H1 (cell line): Measurements from ENCODE around the gene IFI30. TPM values are rescaled to one million over a fixed set of nuclear protein-coding genes. Genes with fewer than 3 reads are reported as not detected.

Experiments used
- CTCF ChIA-PET: fragments of 300-600 bp; sonication (Branson Sonifier 250); formaldehyde crosslinking; loops from one replicate; lab custom pipeline; 2021; ENCODE audit not compliant: partially characterized antibody; lab: Charles Lee
- POLR2A ChIA-PET: fragments of 300-600 bp; sonication (Branson Sonifier 250); formaldehyde crosslinking; loops from one replicate; lab custom pipeline; 2021; ENCODE audit warnings: inconsistent platforms; ENCODE audit not compliant: partially characterized antibody; lab: Charles Lee
- DNase-seq, 2 experiments: peaks; one replicate each; pipeline versions ENCODE4 v3.0.0 to v3.0.0-alpha.2; 2010 to 2022; ENCODE audit warnings: low spot score in 2 of 2, low read depth in 1 of 2, mixed read lengths in 1 of 2
- FAIRE-seq: peaks from 2 replicates; lab custom pipeline; 2011; peaks lifted over from hg19 to GRCh38; lab: Jason Lieb, UNC
- H2AFZ ChIP-seq: 2 replicates; pipeline ENCODE4 v1.8.1; 2012; ENCODE audit warnings: low read length, inconsistent platforms
- H2AK5ac ChIP-seq: 2 replicates; pipeline ENCODE4 v1.6.1; 2013; ENCODE audit warnings: low read depth, low read length
- H2BK120ac ChIP-seq: replicated peaks from 2 replicates; pipeline ENCODE3; 2013; ENCODE audit warnings: low read depth, low read length, inconsistent platforms
- H2BK12ac ChIP-seq: 2 replicates; pipeline ENCODE4 v1.6.1; 2013; ENCODE audit warnings: low read depth, low read length
- H2BK15ac ChIP-seq: 2 replicates; pipeline ENCODE4 v1.6.1; 2013; ENCODE audit warnings: low read length
- H2BK20ac ChIP-seq: 2 replicates; pipeline ENCODE4 v1.6.1; 2013; ENCODE audit warnings: low read length
- H2BK5ac ChIP-seq: 2 replicates; pipeline ENCODE4 v1.6.1; 2013; ENCODE audit warnings: low read depth, low read length
- H3K14ac ChIP-seq: 2 replicates; pipeline ENCODE4 v1.6.1; 2013; ENCODE audit warnings: inconsistent platforms; ENCODE audit not compliant: insufficient read length
- H3K18ac ChIP-seq: 2 replicates; pipeline ENCODE4 v1.6.1; 2013; ENCODE audit warnings: low read length; ENCODE audit errors: extremely low read depth
- H3K23ac ChIP-seq: 2 replicates; pipeline ENCODE4 v1.6.1; 2013; ENCODE audit warnings: inconsistent platforms; ENCODE audit not compliant: insufficient read length
- H3K23me2 ChIP-seq: 2 replicates; pipeline ENCODE4 v1.6.1; 2013; ENCODE audit warnings: low read depth, low read length
- H3K27ac ChIP-seq: 2 replicates; pipeline ENCODE4 v1.6.1; 2011; ENCODE audit warnings: low read depth, low read length, inconsistent platforms
- H3K27me3 ChIP-seq, 4 experiments: replicated peaks in 1 of 4; 1 replicate in 1 of 4; 2 replicates in 3 of 4; pipeline versions ENCODE4 v1.6.1 to v1.8.1; 2011 to 2013; ENCODE audit warnings: low read length in 3 of 4, mild to moderate bottlenecking in 3 of 4, inconsistent platforms in 2 of 4, mixed read lengths in 2 of 4, moderate library complexity in 1 of 4; ENCODE audit not compliant: control insufficient read depth in 3 of 4, insufficient read depth in 3 of 4; ENCODE audit errors: extremely low read depth in 1 of 4
- H3K36me3 ChIP-seq, 4 experiments: 2 replicates each; pipeline versions ENCODE4 v1.6.1 to v1.8.1; 2011 to 2013; ENCODE audit warnings: mild to moderate bottlenecking in 4 of 4, low read length in 3 of 4, moderate library complexity in 2 of 4, control low read depth in 1 of 4, inconsistent platforms in 1 of 4; ENCODE audit not compliant: insufficient read depth in 4 of 4, control insufficient read depth in 2 of 4
- H3K4ac ChIP-seq: replicated peaks from 2 replicates; pipeline ENCODE3; 2013; ENCODE audit warnings: low read length, low read depth, mixed read lengths, inconsistent platforms; ENCODE audit not compliant: insufficient read length
- H3K4me1 ChIP-seq, 4 experiments: replicated peaks in 1 of 4; 1 replicate in 1 of 4; 2 replicates in 3 of 4; pipeline versions ENCODE4 v1.6.1 to v1.8.1; 2011 to 2013; ENCODE audit warnings: low read length in 3 of 4, inconsistent platforms in 2 of 4, mixed read lengths in 1 of 4; ENCODE audit not compliant: insufficient read depth in 4 of 4, control insufficient read depth in 3 of 4
- H3K4me2 ChIP-seq, 2 experiments: 2 replicates each; pipeline versions ENCODE4 v1.6.1 to v1.8.1; 2011 to 2013; ENCODE audit warnings: low read depth in 2 of 2, low read length in 2 of 2, control low read depth in 1 of 2, inconsistent platforms in 1 of 2, mild to moderate bottlenecking in 1 of 2; ENCODE audit not compliant: insufficient read depth in 1 of 2
- H3K4me3 ChIP-seq, 4 experiments: fragments of 200-600, 300-600 bp in 1 of 4; sonication (generic), shearing (Covaris generic), sonication (Bioruptor Twin) in 1 of 4; 2 replicates each; pipeline versions ENCODE4 v1.5.1 to v1.8.1; 2011 to 2016; ENCODE audit warnings: low read length in 4 of 4, low read depth in 3 of 4, control low read depth in 2 of 4, inconsistent platforms in 2 of 4, mild to moderate bottlenecking in 2 of 4, mixed read lengths in 1 of 4, moderate library complexity in 1 of 4; ENCODE audit not compliant: insufficient read depth in 2 of 4; ENCODE audit errors: extremely low read depth in 1 of 4
- H3K56ac ChIP-seq: replicated peaks from 2 replicates; pipeline ENCODE3; 2013; ENCODE audit warnings: low read depth, mild to moderate bottlenecking, mixed read lengths, low read length, inconsistent platforms; ENCODE audit not compliant: insufficient read length
- H3K79me1 ChIP-seq: 2 replicates; pipeline ENCODE4 v1.6.1; 2013; ENCODE audit warnings: low read depth, low read length, control low read depth
- H3K79me2 ChIP-seq, 2 experiments: 2 replicates each; pipeline versions ENCODE4 v1.6.1 to v1.8.1; 2012 to 2013; ENCODE audit warnings: low read length in 2 of 2, mild to moderate bottlenecking in 2 of 2, inconsistent platforms in 1 of 2; ENCODE audit not compliant: insufficient read depth in 2 of 2, control insufficient read depth in 1 of 2
- H3K9ac ChIP-seq, 4 experiments: replicated peaks in 1 of 4; 1 replicate in 1 of 4; 2 replicates in 3 of 4; pipeline versions ENCODE4 v1.6.1 to v1.8.1; 2011 to 2013; ENCODE audit warnings: low read depth in 3 of 4, low read length in 3 of 4, control low read depth in 2 of 4, mild to moderate bottlenecking in 2 of 4, moderate library complexity in 2 of 4, inconsistent platforms in 1 of 4; ENCODE audit errors: extremely low read depth in 1 of 4
- H3K9me3 ChIP-seq, 2 experiments: 2 replicates each; pipeline versions ENCODE4 v1.6.1 to v1.8.1; 2012 to 2013; ENCODE audit warnings: mild to moderate bottlenecking in 2 of 2, moderate library complexity in 2 of 2, control low read depth in 1 of 2, inconsistent platforms in 1 of 2, low read depth in 1 of 2, low read length in 1 of 2, mixed read lengths in 1 of 2; ENCODE audit not compliant: insufficient read depth in 2 of 2
- H4K20me1 ChIP-seq, 2 experiments: replicated peaks in 1 of 2; 2 replicates each; pipeline versions ENCODE3 to v1.8.1; 2011 to 2013; ENCODE audit warnings: inconsistent platforms in 2 of 2, low read length in 2 of 2, mild to moderate bottlenecking in 1 of 2; ENCODE audit not compliant: insufficient read depth in 2 of 2, control insufficient read depth in 1 of 2
- H4K5ac ChIP-seq: 2 replicates; pipeline ENCODE4 v1.6.1; 2013; ENCODE audit warnings: low read length, low read depth, mixed read lengths, inconsistent platforms; ENCODE audit not compliant: insufficient read length
- H4K8ac ChIP-seq: 2 replicates; pipeline ENCODE4 v1.8.0; 2013; ENCODE audit warnings: mild to moderate bottlenecking, moderate library complexity, low read length, inconsistent platforms; ENCODE audit not compliant: insufficient read depth; ENCODE audit errors: extremely low read depth
- H4K91ac ChIP-seq: replicated peaks from 2 replicates; pipeline ENCODE3; 2013; ENCODE audit warnings: low read length, mixed read lengths, inconsistent platforms; ENCODE audit not compliant: insufficient read length
- CREB1 ChIP-seq: IDR thresholded peaks from 2 replicates; pipeline ENCODE4 v1.6.1; 2012; ENCODE audit warnings: inconsistent platforms
- E2F6 ChIP-seq: IDR thresholded peaks from 2 replicates; pipeline ENCODE4 v1.6.1; 2012; ENCODE audit warnings: inconsistent platforms
- HDAC2 ChIP-seq, 2 experiments: fragments of 300-600 bp in 1 of 2; sonication (generic) in 1 of 2; IDR thresholded peaks; 2 replicates each; pipeline ENCODE4 v1.6.1; 2011 to 2012; ENCODE audit warnings: low read depth in 2 of 2, low read length in 2 of 2, mild to moderate bottlenecking in 2 of 2, moderate library complexity in 2 of 2, borderline replicate concordance in 1 of 2, inconsistent platforms in 1 of 2
- HDAC6 ChIP-seq: IDR thresholded peaks from one replicate; pipeline ENCODE4 v1.7.1; 2012; ENCODE audit warnings: low read depth, mild to moderate bottlenecking, inconsistent platforms, low read length, moderate library complexity
- KDM4A ChIP-seq: IDR thresholded peaks from one replicate; pipeline ENCODE4 v1.7.1; 2012; ENCODE audit warnings: low read depth, mild to moderate bottlenecking, moderate library complexity, low read length, inconsistent platforms; ENCODE audit not compliant: severe bottlenecking
- WGBS, 2 experiments: shearing (Covaris generic) in 1 of 2; methylation state at CpG; one replicate each; pipeline versions ENCODE4 v1.1.6 to v1.1.7; 2013 to 2015; ENCODE audit warnings: low lambda C conversion rate in 2 of 2, mixed read lengths in 2 of 2, inconsistent platforms in 1 of 2, low coverage in 1 of 2, missing lambda C conversion rate in 1 of 2; ENCODE audit not compliant: insufficient replicate concordance in 2 of 2, insufficient coverage in 1 of 2, insufficient read length in 1 of 2; ENCODE audit errors: extremely low coverage in 1 of 2, missing lambda C conversion rate in 1 of 2; 5-methylcytosine and 5-hydroxymethylcytosine counted together
- polyA plus RNA-seq, 7 experiments: library from polyadenylated mRNA; depleted of rRNA in 3 of 7; stranded (reverse) in 5 of 7; unstranded in 2 of 7; fragments of >200 nt in 5 of 7; fragments of 200-250 nt in 2 of 7; gene quantifications; 1 replicate in 5 of 7; 2 replicates in 1 of 7; 4 replicates in 1 of 7; pipeline versions ENCODE4 v1.2.1 to v1.2.3, GENCODE V29; 2011 to 2013; ENCODE audit warnings: missing spikeins in 2 of 7, mixed read lengths in 2 of 7
- total RNA-seq: library from RNA; stranded (reverse); fragmentation: NEBNext Ultra II Directional; extraction: Animal tissue kit (Norgen Biotek cat#: 25700); gene quantifications from 2 replicates; pipeline ENCODE4 v1.2.1, GENCODE V29; 2021

The IFI30 gene
- total and polyA plus RNA-seq, 2 of the 8 experiments (the other 6 are each of a cell fraction or from before 2014, with no cell fraction given) = 28.9 to 62.4 TPM

- Histone ChIP-seq H3K14ac (no peak overlapping the region), H2BK15ac (0 out of 2 replicates have a peak overlapping the region, but pooled peaks have one; percentile 72), H3K18ac (peak overlapping the region; percentile 99), H3K23me2 (peaks cover 13% of the 10 kb centered on the region), H3K4ac (no peak overlapping the region), H3K9ac (peak overlapping the region in 3 of 4 experiments; percentile 82 to 85 (median 84); a peak in 5 of 7 replicates), H3K56ac (peak overlapping the region; percentile 97), H3K79me1 (no peaks in the 10 kb centered on the region), H3K4me2 (peak overlapping the region; percentile 72 to 98), H2AFZ (no peak overlapping the region; the same call in 1 of the 2 replicates)
- FAIRE-seq = peak; percentile 98
- POLR2A ChIA-PET = interaction anchor here (1.0 to 6.5 kb wide), 10 partner anchors 8 to 98 kb away, joined by 3 to 59 read pairs (median 8); partner anchors contain the start of genes JUND, LSM4 and RAB3A
- peak; percentile 20 for TF ChIP-seq KDM4A
- no peak for TF ChIP-seq CREB1
- 0 out of 4 replicates have a peak, but pooled peaks of 1 of the 2 experiments have one; percentile 35 for TF ChIP-seq HDAC2 (IDR thresholded peaks at IDR 0.05; ENCODE audit: borderline replicate concordance in 1 of 2, low read depth in 2 of 2, low read length in 2 of 2)
- no peak for TF ChIP-seq HDAC6
- TF ChIP-seq E2F6 = peak; percentile 31; the same call in 1 of the 2 replicates
- TF ChIP-seq, all 59 proteins: peak for 3
- no peaks in the 10 kb centered on the region for H3K79me2 ChIP-seq
- no peak overlapping the region for H2AK5ac ChIP-seq
- CTCF ChIA-PET = interaction anchor here (0.6 to 8.3 kb wide), 8 partner anchors 9 to 1257 kb away, joined by 3 to 87 read pairs (median 4); partner anchors contain the start of genes LSM4 and PIK3R2
- no peak overlapping the region for H4K5ac ChIP-seq
- H2BK120ac ChIP-seq = no peak overlapping the region
- H3K23ac ChIP-seq = no peak overlapping the region
- peaks cover 0 to 20% (median 16%) of the 10 kb centered on the region in 4 experiments; a peak in 6 of 7 replicates for H3K4me1 ChIP-seq
- H3K27ac ChIP-seq = peak overlapping the region; percentile 89
- peak overlapping the region; percentile 95 for H4K91ac ChIP-seq
- WGBS, 2 experiments = 6% methylated on average over 77 of the region's 81 CpGs; no CpG with 5 or more reads in 1 of the 2 experiments
- peak overlapping the region; percentile 94; the same call in 1 of the 2 replicates for H4K8ac ChIP-seq
- no peaks in the 10 kb centered on the region for H3K9me3 ChIP-seq
- peak overlapping the region; percentile 99 for H2BK5ac ChIP-seq
- peak; percentile 99 for DNase-seq
- 0 out of 2 replicates have a peak overlapping the region, but pooled peaks have one; percentile 88 for H2BK12ac ChIP-seq
- peak overlapping the region; percentile 54 to 77 (median 68) for H3K4me3 ChIP-seq
- no peaks in the 10 kb centered on the region for H4K20me1 ChIP-seq
- H3K36me3 ChIP-seq = no peaks in the 10 kb centered on the region
- H3K27me3 ChIP-seq = peaks cover 10 to 23% (median 17%) of the 10 kb centered on the region in 4 experiments
- 0 out of 2 replicates have a peak overlapping the region, but pooled peaks have one; percentile 34 for H2BK20ac ChIP-seq
These were observed 51.1 kb downstream of the IFI30 start for GRCh38 chr19:18224525-18225354.
